Mesodermal cell (in vitro differentiated cells): ENCODE results near the gene MORC2.

Source experiments
- H3K27ac ChIP-seq: 2 replicates; pipeline ENCODE4 v1.7.0; 2013; ENCODE audit warnings: mild to moderate bottlenecking, low read depth, low read length, moderate library complexity; ENCODE audit not compliant: severe bottlenecking
- H3K36me3 ChIP-seq: 2 replicates; pipeline ENCODE4 v1.7.1; 2013; ENCODE audit warnings: mild to moderate bottlenecking, low read length, moderate library complexity; ENCODE audit not compliant: control insufficient read depth, insufficient read depth
- H3K4me1 ChIP-seq: one replicate; pipeline ENCODE4 v1.7.1; 2013; ENCODE audit warnings: mild to moderate bottlenecking, low read length; ENCODE audit not compliant: insufficient read depth, control insufficient read depth, poor library complexity, severe bottlenecking
- H3K4me3 ChIP-seq: 2 replicates; pipeline ENCODE4 v1.7.0; 2013; ENCODE audit warnings: low read length, control low read depth, mild to moderate bottlenecking; ENCODE audit not compliant: insufficient read depth, poor library complexity, severe bottlenecking; ENCODE audit errors: extremely low read depth
- H3K9me3 ChIP-seq: 2 replicates; pipeline ENCODE4 v1.7.1; 2013; ENCODE audit warnings: mild to moderate bottlenecking, low read length, moderate library complexity; ENCODE audit not compliant: control insufficient read depth
- WGBS, 2 experiments: methylation state at CpG; one replicate each; pipeline ENCODE4 v1.1.5; 2013; ENCODE audit warnings: missing lambda C conversion rate in 2 of 2; ENCODE audit not compliant: insufficient coverage in 2 of 2; 5-methylcytosine and 5-hydroxymethylcytosine counted together

The MORC2 gene

GRCh38 chr22:30902496-30903357 is 65.8 kb downstream of the MORC2 start:
- 93 to 97% methylated on average over 14 to 15 of the region's 16 CpGs for WGBS, 2 experiments
- Histone ChIP-seq H3K9me3 (no peaks in the 10 kb centered on the region), H3K4me3 (no peak overlapping the region), H3K36me3 (peaks cover 2% of the 10 kb centered on the region), H3K27ac (no peak overlapping the region), H3K4me1 (no peaks in the 10 kb centered on the region)

DNA sequence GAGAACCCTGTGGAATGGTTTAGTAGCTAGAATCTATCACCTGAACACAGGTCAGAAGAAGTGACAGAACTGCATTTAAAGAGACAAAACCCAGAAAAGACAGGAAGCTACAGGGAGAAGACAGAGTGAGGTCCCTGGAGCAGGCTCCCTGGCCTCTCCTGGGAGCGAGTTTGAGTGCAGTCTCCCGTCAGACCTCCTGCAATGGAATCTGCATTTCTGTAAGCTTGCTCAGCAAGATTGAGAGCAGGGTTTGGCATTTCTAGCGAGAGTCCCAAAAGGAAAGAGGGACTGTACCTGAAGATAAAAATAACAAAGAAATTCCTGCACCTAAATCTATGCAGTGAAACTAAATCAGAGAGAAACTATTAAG is 74.2 kb downstream of the MORC2 start:
- WGBS, 2 experiments: 38 to 60% methylated on average over 1 to 2 of the region's 3 CpGs
- peaks cover 2% of the 10 kb centered on the region for H3K36me3 ChIP-seq
- H3K9me3 ChIP-seq: no peaks in the 10 kb centered on the region
- no peaks in the 10 kb centered on the region for H3K4me1 ChIP-seq
- no peak overlapping the region for H3K4me3 ChIP-seq
- no peak overlapping the region for H3K27ac ChIP-seq

GRCh38 chr22:30893434-30894370 is 74.9 kb downstream of the MORC2 start:
- peaks cover 2% of the 10 kb centered on the region for H3K36me3 ChIP-seq
- 91 to 94% methylated on average over 15 to 21 of the region's 23 CpGs for WGBS, 2 experiments
- no peaks in the 10 kb centered on the region for H3K9me3 ChIP-seq
- no peak overlapping the region for H3K4me3 ChIP-seq
- H3K27ac ChIP-seq: no peak overlapping the region
- H3K4me1 ChIP-seq: no peaks in the 10 kb centered on the region

DNA sequence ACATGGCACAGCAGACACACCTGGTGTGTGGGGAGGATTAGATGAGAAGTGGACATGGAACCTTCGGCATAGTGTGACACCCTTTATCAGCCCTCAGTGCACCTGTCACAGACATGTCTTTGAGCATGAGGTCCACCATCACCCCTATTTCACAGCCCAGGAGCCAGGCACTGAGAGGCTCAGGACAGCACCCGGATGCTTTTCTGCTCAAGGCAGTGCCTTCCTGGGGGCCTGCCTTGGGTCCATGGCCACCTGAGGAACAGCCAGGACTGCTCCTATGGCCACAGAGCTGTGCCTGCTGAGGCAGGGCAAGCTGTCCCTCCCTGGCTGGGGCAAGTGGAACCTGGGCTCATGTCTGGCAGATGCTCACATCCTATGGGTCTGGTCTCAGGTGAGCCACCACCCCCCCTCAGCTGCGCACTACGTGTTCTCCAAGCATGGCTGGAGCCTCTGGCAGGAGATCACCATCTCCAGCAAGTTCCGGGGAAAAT is 75.8 kb downstream of the MORC2 start:
- H3K4me1 ChIP-seq: no peaks in the 10 kb centered on the region
- H3K27ac ChIP-seq: no peak overlapping the region
- no peaks in the 10 kb centered on the region for H3K9me3 ChIP-seq
- no peak overlapping the region for H3K4me3 ChIP-seq
- WGBS, 2 experiments: 91 to 96% methylated on average over 4 of the region's 5 CpGs
- H3K36me3 ChIP-seq: no peaks in the 10 kb centered on the region

DNA sequence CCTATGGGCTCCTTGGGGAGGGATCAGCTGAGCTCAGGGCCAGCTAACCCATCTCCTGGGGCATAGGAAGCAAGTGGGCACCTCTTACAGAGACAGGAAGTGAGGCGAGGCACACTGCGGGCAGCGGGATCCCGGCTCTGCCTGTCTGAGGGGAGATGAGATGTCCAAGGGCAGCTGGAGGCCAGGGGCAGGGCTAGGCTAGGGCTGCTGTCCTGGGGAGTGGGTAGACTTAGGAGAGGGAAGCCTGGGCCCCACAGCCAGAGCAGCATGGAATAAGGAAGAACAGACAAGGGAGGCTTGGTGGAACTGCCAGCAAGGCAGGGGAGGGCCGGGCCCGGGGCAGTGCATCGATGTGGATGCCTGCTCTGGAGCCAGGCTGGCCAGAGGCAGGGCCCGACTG is 76.3 kb downstream of the MORC2 start:
- Histone ChIP-seq H3K4me1 (no peaks in the 10 kb centered on the region), H3K36me3 (no peaks in the 10 kb centered on the region), H3K27ac (no peak overlapping the region), H3K9me3 (no peaks in the 10 kb centered on the region), H3K4me3 (no peak overlapping the region)
- WGBS, 2 experiments: 90 to 94% methylated on average over 7 of the region's 8 CpGs

GRCh38 chr22:30891781-30892180 is 76.8 kb downstream of the MORC2 start:
- Histone ChIP-seq H3K9me3 (no peaks in the 10 kb centered on the region), H3K4me1 (no peaks in the 10 kb centered on the region), H3K4me3 (no peak overlapping the region), H3K27ac (no peak overlapping the region), H3K36me3 (no peaks in the 10 kb centered on the region)
- 85 to 86% methylated on average over 5 to 6 of the region's 6 CpGs for WGBS, 2 experiments

DNA sequence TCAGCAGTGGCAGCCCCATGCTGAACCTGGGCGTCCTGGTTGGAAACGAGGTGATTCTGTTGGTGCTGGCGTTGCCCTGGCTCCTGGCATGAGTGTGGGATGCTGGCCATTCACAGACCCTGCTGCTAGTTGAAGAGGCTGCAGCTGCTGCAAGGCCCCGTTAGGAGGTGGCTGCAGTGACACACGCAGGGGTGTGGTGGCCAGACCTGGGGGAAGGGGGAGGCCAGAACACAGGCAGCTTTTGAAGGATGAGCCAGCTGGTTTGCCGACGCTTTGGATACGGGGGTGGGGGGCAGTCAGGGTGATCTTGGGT is 77.2 kb downstream of the MORC2 start:
- H3K4me1 ChIP-seq: no peaks in the 10 kb centered on the region
- H3K4me3 ChIP-seq: no peak overlapping the region
- WGBS, 2 experiments: 89 to 94% methylated on average over 8 of the region's 8 CpGs
- H3K27ac ChIP-seq: no peak overlapping the region
- H3K9me3 ChIP-seq: no peaks in the 10 kb centered on the region
- no peaks in the 10 kb centered on the region for H3K36me3 ChIP-seq

- H3K4me3 ChIP-seq: no peak overlapping the region
- no peaks in the 10 kb centered on the region for H3K4me1 ChIP-seq
- H3K9me3 ChIP-seq: no peaks in the 10 kb centered on the region
- no peaks in the 10 kb centered on the region for H3K36me3 ChIP-seq
- H3K27ac ChIP-seq: no peak overlapping the region
- WGBS, 2 experiments: 79 to 83% methylated on average over 8 to 16 of the region's 17 CpGs
Observed at GRCh38 chr22:30890686-30891442, 77.7 kb downstream of the MORC2 start.

GRCh38 chr22:30889996-30890480 is 78.5 kb downstream of the MORC2 start:
- WGBS, 2 experiments: 84 to 92% methylated on average over 7 to 8 of the region's 9 CpGs
- H3K4me3 ChIP-seq: no peak overlapping the region
- H3K4me1 ChIP-seq: no peaks in the 10 kb centered on the region
- H3K27ac ChIP-seq: no peak overlapping the region
- H3K9me3 ChIP-seq: no peaks in the 10 kb centered on the region
- H3K36me3 ChIP-seq: no peaks in the 10 kb centered on the region

DNA sequence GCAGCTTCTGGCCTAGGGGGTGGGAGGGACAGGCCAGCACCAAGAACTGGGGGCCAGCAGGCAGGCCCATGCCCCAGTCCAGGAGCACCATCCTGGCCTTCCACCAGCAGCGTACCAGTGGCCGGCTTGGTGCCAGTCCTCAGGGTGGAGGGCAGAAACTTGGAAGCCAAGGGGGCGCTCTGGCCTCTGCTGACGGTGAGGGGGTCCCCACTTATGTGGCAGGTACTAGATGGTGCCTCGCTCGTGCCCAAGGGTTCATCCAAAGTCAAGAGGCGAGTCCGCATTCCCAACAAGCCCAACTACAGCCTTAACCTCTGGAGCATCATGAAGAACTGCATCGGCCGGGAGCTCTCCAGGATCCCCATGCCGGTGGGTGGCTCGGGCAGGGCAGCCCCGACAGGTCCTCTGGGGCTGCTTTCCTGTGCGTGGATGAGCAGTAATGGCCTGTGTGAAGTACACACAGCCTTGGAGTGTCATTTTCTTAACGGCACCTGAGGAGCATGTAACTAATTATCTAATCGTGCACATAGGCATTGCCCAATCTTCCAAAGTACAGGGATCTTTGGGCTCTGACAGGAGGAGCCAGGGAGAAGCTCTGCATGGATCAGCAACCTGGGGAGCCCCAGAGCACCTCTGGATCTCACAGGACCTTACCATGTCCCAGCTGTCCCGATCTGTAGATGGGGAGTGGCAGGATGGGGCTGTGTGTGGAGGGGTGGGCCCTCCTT is 79.1 kb downstream of the MORC2 start:
- WGBS, 2 experiments: 90 to 95% methylated on average over 15 to 16 of the region's 17 CpGs
- Histone ChIP-seq H3K27ac (no peak overlapping the region), H3K4me1 (no peaks in the 10 kb centered on the region), H3K36me3 (no peaks in the 10 kb centered on the region), H3K4me3 (no peak overlapping the region), H3K9me3 (no peaks in the 10 kb centered on the region)
